ENCODE data around the gene KAZALD1. TPM values are rescaled to one million over a fixed set of nuclear protein-coding genes. Genes with fewer than 3 reads are reported as not detected.
A peak's percentile ranks its signal among the peaks of the same experiment; 100 is the strongest.

The KAZALD1 gene
- total and polyA plus RNA-seq, 7 donors: 0.49 to 40.2 (median 3.9) TPM

GRCh38 chr10:101029520-101030295 lies 32.1 kb upstream of the KAZALD1 start:
- Histone ChIP-seq H3K4me1 (peaks cover 0 to 28% (median 20%) of the 10 kb centered on the region in 4 donors), H3K27ac (no peak overlapping the region), H3K9me3 (no peaks in the 10 kb centered on the region), H3K4me3 (no peak overlapping the region), H3K27me3 (peaks cover 0 to 10% (median 0%) of the 10 kb centered on the region in 3 donors), H3K36me3 (peaks cover 0 to 3% (median under 1%) of the 10 kb centered on the region in 4 donors)
- intact Hi-C loops (cut with DNase I): loop anchor here (5.0 to 10.0 kb wide), 2 partner anchors 38 to 325 kb away; partner anchors contain the start of gene BTRC
- no peak for DNase-seq
- WGBS, 2 donors: 72 to 75% methylated on average over 27 of the region's 27 CpGs
- TF ChIP-seq, protein P1, sequence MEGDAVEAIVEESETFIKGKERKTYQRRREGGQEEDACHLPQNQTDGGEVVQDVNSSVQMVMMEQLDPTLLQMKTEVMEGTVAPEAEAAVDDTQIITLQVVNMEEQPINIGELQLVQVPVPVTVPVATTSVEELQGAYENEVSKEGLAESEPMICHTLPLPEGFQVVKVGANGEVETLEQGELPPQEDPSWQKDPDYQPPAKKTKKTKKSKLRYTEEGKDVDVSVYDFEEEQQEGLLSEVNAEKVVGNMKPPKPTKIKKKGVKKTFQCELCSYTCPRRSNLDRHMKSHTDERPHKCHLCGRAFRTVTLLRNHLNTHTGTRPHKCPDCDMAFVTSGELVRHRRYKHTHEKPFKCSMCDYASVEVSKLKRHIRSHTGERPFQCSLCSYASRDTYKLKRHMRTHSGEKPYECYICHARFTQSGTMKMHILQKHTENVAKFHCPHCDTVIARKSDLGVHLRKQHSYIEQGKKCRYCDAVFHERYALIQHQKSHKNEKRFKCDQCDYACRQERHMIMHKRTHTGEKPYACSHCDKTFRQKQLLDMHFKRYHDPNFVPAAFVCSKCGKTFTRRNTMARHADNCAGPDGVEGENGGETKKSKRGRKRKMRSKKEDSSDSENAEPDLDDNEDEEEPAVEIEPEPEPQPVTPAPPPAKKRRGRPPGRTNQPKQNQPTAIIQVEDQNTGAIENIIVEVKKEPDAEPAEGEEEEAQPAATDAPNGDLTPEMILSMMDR (IDR thresholded peaks at IDR 0.05): no peak
- no peak for TF ChIP-seq EP300 (IDR thresholded peaks at IDR 0.05)
- TF ChIP-seq POLR2AphosphoS5 (IDR thresholded peaks at IDR 0.05): no peak
- no peak for TF ChIP-seq POLR2A (IDR thresholded peaks at IDR 0.05)

DNA sequence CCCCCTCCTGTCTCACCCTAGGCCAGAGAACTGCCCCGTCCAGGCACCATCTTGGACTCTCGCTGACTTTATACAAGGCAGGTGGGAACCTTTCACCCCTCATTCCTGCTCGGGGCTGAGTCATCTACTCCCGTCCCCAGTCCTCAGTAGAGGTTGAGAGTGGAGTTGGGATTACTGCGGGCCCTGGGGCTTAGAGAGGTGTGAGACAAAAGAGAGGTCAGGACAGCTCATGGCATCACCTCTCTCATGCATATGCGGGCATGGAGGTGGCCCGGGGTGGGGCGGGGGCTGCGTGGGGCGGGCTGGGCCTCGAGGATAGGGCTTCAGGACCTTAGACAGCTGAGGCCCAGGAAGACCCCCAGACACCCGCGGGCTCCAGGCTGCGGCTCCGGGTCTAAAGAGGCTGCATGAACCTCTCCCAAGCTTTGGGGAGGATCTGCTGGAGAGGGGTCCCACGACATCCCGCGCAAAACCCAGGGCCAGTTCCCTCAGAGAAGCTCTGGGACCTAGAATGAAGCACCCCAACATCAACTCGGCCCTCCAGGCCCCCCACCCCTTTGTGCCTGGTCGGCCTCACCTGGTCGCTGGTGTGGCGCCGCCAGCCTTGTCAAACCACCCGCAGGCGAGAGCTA lies 31.2 kb upstream of the KAZALD1 start:
- Histone ChIP-seq H3K4me3 (peak overlapping the region; percentile 66 to 85 (median 76)), H3K36me3 (peaks cover 2 to 10% (median 8%) of the 10 kb centered on the region in 4 donors), H3K4me1 (peaks cover 0 to 28% (median 20%) of the 10 kb centered on the region in 4 donors), H3K27me3 (peaks cover 0 to 10% (median 0%) of the 10 kb centered on the region in 3 donors), H3K9me3 (no peaks in the 10 kb centered on the region), H3K27ac (peak overlapping the region; percentile 91 to 98 (median 96))
- 6 to 11% methylated on average over 25 of the region's 25 CpGs for WGBS, 2 donors
- TF ChIP-seq EP300 (IDR thresholded peaks at IDR 0.05) (no peak), POLR2AphosphoS5 (IDR thresholded peaks at IDR 0.05) (no peak), POLR2A (IDR thresholded peaks at IDR 0.05) (no peak)
- TF ChIP-seq, protein P1 (IDR thresholded peaks at IDR 0.05): no peak
- intact Hi-C loops (cut with DNase I): loop anchor here (5.0 to 10.0 kb wide), 2 partner anchors 37 to 324 kb away; partner anchors contain the start of gene BTRC
- no peak for DNase-seq

DNA sequence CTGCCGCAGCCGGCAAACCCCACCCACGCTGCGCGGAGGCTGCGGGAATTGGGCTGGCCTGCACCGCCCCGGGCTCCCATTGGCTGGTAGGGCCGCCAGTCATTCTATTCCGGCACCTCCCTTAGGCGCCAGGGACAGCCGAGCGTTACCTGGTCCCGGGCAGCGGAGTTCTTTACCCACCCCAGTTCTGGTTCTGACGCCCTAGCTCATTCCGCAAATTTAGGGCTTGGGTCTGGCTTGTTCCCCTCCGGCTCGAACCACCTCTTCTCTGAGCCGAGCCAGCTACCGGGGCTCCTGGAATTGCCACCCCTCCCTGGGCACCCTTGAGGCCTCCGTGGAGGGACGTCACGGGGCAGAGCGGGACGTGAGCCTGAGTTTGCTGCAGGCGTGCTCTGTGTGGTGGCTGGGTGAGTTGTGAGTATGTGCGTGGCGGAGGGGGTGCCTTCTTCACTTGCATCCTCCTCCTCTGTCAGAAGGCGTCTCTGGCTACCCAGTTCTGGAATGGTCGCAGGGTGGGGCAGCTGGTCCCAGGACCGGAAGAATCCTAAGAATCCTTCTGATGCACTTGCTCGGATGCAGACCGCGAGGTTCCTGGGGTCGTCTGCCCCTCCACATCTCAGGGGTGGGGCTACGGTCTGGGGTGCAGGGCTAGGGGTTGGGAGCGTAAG lies 30.5 kb upstream of the KAZALD1 start, which contains the start of the genes PDZD7 and SFXN3:
Gene PDZD7 (minus strand): TSS at position 2 of the 668 bp plus-strand sequence. CDS start 910 bp downstream, outside the sequence.
Gene SFXN3 (plus strand): TSS at position 107 of the 668 bp plus-strand sequence. CDS start 3,461 bp downstream, outside the sequence.
- intact Hi-C loops (cut with DNase I): loop anchor here (5.0 to 10.0 kb wide), 2 partner anchors 36 to 324 kb away; partner anchors contain the start of gene BTRC

More for the DNA sequence above, 30.5 kb upstream of the KAZALD1 start, which contains the start of the genes PDZD7 and SFXN3:
- Histone ChIP-seq H3K4me1 (peaks cover 0 to 28% (median 20%) of the 10 kb centered on the region in 4 donors), H3K9me3 (no peaks in the 10 kb centered on the region), H3K4me3 (peak within 1 kb of the TSS; percentile 66 to 85 (median 76)), H3K27ac (peak within 1 kb of the TSS; percentile 91 to 98 (median 96)), H3K27me3 (peaks cover 0 to 10% (median 0%) of the 10 kb centered on the region in 3 donors), H3K36me3 (peaks cover 8 to 17% (median 14%) of the 10 kb centered on the region in 4 donors)
- 0 to 1% methylated on average over 38 of the region's 38 CpGs for WGBS, 2 donors
- TF ChIP-seq EP300 (IDR thresholded peaks at IDR 0.05) (no peak), POLR2AphosphoS5 (IDR thresholded peaks at IDR 0.05) (peak; percentile 76 to 83 (median 83)), POLR2A (IDR thresholded peaks at IDR 0.05) (peak; percentile 39 to 76)
- TF ChIP-seq, protein P1 (IDR thresholded peaks at IDR 0.05): no peak
- peak; percentile 98 for DNase-seq

All from sigmoid colon (tissue), 7 donors.